ENCODE measurements around the gene LPCAT2.
A peak's percentile ranks its signal among the peaks of the same experiment; 100 is the strongest.

Gene LPCAT2

GRCh38 chr16:55510185-55510805 is 1.4 kb downstream of the LPCAT2 start:
- H3K4me3 ChIP-seq (ENCODE audit: low read length): peak overlapping the region; percentile 64
- no peak for DNase-seq (ENCODE audit: low read depth)

GRCh38 chr16:55512941-55513340 is 4.1 kb downstream of the LPCAT2 start:
- H3K4me3 ChIP-seq (ENCODE audit: low read length): no peak overlapping the region
- TF ChIP-seq CTCF (IDR thresholded peaks at IDR 0.05; ENCODE audit: insufficient read depth, low read depth, low read length, missing control alignments): no peak
- DNase-seq (ENCODE audit: low read depth): no peak

More at GRCh38 chr16:55510185-55510805, 1.4 kb downstream of the LPCAT2 start:
- TF ChIP-seq CTCF (IDR thresholded peaks at IDR 0.05; ENCODE audit: insufficient read depth, low read depth, low read length, missing control alignments): no peak

GRCh38 chr16:55513616-55514015 is 4.7 kb downstream of the LPCAT2 start:
- no peak for DNase-seq (ENCODE audit: low read depth)
- no peak for TF ChIP-seq CTCF (IDR thresholded peaks at IDR 0.05; ENCODE audit: insufficient read depth, low read depth, low read length, missing control alignments)
- no peak overlapping the region for H3K4me3 ChIP-seq (ENCODE audit: low read length)

GRCh38 chr16:55515111-55515510 is 6.2 kb downstream of the LPCAT2 start:
- DNase-seq (ENCODE audit: low read depth): peak; percentile 62
- TF ChIP-seq CTCF (IDR thresholded peaks at IDR 0.05; ENCODE audit: insufficient read depth, low read depth, low read length, missing control alignments): no peak
- H3K4me3 ChIP-seq (ENCODE audit: low read length): no peak overlapping the region

- TF ChIP-seq CTCF (IDR thresholded peaks at IDR 0.05; ENCODE audit: insufficient read depth, low read depth, low read length, missing control alignments): no peak
- no peak overlapping the region for H3K4me3 ChIP-seq (ENCODE audit: low read length)
- no peak for DNase-seq (ENCODE audit: low read depth)
Observed at GRCh38 chr16:55521792-55522191, 12.9 kb downstream of the LPCAT2 start.

- peak; percentile 51 for DNase-seq (ENCODE audit: low read depth)
- H3K4me3 ChIP-seq (ENCODE audit: low read length): no peak overlapping the region
- no peak for TF ChIP-seq CTCF (IDR thresholded peaks at IDR 0.05; ENCODE audit: insufficient read depth, low read depth, low read length, missing control alignments)
Observed at GRCh38 chr16:55526441-55526840, 17.6 kb downstream of the LPCAT2 start.

- no peak overlapping the region for H3K4me3 ChIP-seq (ENCODE audit: low read length)
- TF ChIP-seq CTCF (IDR thresholded peaks at IDR 0.05; ENCODE audit: insufficient read depth, low read depth, low read length, missing control alignments): no peak
- DNase-seq (ENCODE audit: low read depth): no peak
Observed at GRCh38 chr16:55527885-55528284, 19.0 kb downstream of the LPCAT2 start.
